GM12891 (cell line): ENCODE data around the gene ATP1B2.

ENCODE experiments used
- POLR2A ChIP-seq: IDR thresholded peaks from 2 replicates; pipeline ENCODE4 v1.6.1; 2011; ENCODE audit warnings: low read depth, low read length, control low read depth
- SPI1 ChIP-seq: IDR thresholded peaks from 2 replicates; pipeline ENCODE4 v1.6.1; 2011; ENCODE audit warnings: low read depth, low read length, control low read depth
- TAF1 ChIP-seq: IDR thresholded peaks from 2 replicates; pipeline ENCODE4 v1.6.1; 2011; ENCODE audit warnings: low read depth, low read length, control low read depth

DNA sequence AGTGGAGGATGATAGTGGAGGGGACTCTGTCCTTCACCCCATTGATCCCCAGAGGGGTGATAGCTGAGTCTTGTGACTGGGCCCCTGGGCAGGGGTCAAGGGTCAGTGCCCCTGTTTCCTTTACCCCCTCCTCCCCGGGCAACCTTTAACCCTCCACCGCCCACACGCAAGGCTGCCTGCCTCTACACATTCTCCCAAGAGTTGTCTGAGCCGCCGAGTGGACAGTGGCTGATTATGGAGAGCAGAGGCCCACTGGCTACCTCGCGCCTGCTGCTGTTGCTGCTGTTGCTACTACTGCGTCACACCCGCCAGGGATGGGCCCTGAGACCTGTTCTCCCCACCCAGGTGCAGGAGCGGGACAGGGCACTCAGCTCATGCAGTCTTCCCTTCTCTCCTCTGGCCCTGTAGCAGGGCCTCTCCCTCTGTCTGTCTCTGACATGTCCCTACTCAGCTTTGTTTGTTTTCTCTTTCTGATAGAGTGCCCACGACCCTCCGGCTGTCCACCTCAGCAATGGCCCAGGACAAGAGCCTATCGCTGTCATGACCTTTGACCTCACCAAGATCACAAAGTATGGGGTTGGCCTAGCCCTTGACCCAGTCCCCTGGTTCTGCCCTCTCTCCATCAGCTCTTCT, 20.7 kb upstream of the ATP1B2 start, which contains the start of gene SHBG:
- no peak for TF ChIP-seq SPI1
- TF ChIP-seq POLR2A = no peak
- no peak for TF ChIP-seq TAF1
